WERI-Rb-1 (cell line): Measurements from ENCODE around the gene ADGRG1.

ENCODE experiments used
- DNase-seq: peaks from one replicate; pipeline ENCODE4 v3.0.0-alpha.2; 2020
- H3K27ac ChIP-seq: fragments of 250-450 bp; sonication (Bioruptor Pico); 2 replicates; pipeline ENCODE4 v1.5.1; 2020; ENCODE audit warnings: mild to moderate bottlenecking, moderate library complexity
- H3K27me3 ChIP-seq: fragments of 250-450 bp; sonication (Bioruptor Pico); 2 replicates; pipeline ENCODE4 v1.5.1; 2021; ENCODE audit warnings: mild to moderate bottlenecking, low read depth, moderate library complexity; ENCODE audit not compliant: insufficient read depth, severe bottlenecking
- H3K36me3 ChIP-seq: fragments of 250-450 bp; sonication (Bioruptor Pico); 2 replicates; pipeline ENCODE4 v1.5.1; 2020; ENCODE audit warnings: mild to moderate bottlenecking, moderate library complexity
- H3K4me3 ChIP-seq: 2 replicates; pipeline ENCODE4 v1.5.1; 2011; ENCODE audit warnings: low read depth, mild to moderate bottlenecking, control low read depth, low read length
- H3K9me3 ChIP-seq: fragments of 250-450 bp; sonication (Bioruptor Pico); 2 replicates; pipeline ENCODE4 v1.5.1; 2021; ENCODE audit warnings: mild to moderate bottlenecking, moderate library complexity; ENCODE audit not compliant: severe bottlenecking
- CTCF ChIP-seq: IDR thresholded peaks from 2 replicates; pipeline ENCODE4 v1.5.1; 2011; ENCODE audit warnings: low read depth, mild to moderate bottlenecking, control low read depth, inconsistent platforms, low read length

ADGRG1 gene

GRCh38 chr16:57649443-57649751 lies 21.0 kb downstream of the ADGRG1 start:
- Histone ChIP-seq H3K36me3 (no peaks in the 10 kb centered on the region), H3K4me3 (no peak overlapping the region), H3K9me3 (no peaks in the 10 kb centered on the region), H3K27me3 (no peaks in the 10 kb centered on the region), H3K27ac (no peak overlapping the region)
- no peak for TF ChIP-seq CTCF
- no peak for DNase-seq

- TF ChIP-seq CTCF, result no peak
- Histone ChIP-seq H3K4me3 (no peak overlapping the region), H3K9me3 (no peaks in the 10 kb centered on the region), H3K27ac (no peak overlapping the region), H3K27me3 (no peaks in the 10 kb centered on the region), H3K36me3 (no peaks in the 10 kb centered on the region)
- DNase-seq, result no peak
Observed at GRCh38 chr16:57649846-57650245, 21.4 kb downstream of the ADGRG1 start.

GRCh38 chr16:57651344-57652333 lies 23.2 kb downstream of the ADGRG1 start:
- Histone ChIP-seq H3K36me3 (no peaks in the 10 kb centered on the region), H3K27me3 (no peaks in the 10 kb centered on the region), H3K27ac (no peak overlapping the region), H3K4me3 (no peak overlapping the region), H3K9me3 (no peaks in the 10 kb centered on the region)
- peak; percentile 15; the same call in 1 of the 2 replicates for TF ChIP-seq CTCF
- DNase-seq, result peak; percentile 54

- H3K27ac ChIP-seq, result peak overlapping the region; percentile 80
- H3K4me3 ChIP-seq, result no peak overlapping the region
- H3K9me3 ChIP-seq, result no peaks in the 10 kb centered on the region
- no peaks in the 10 kb centered on the region for H3K36me3 ChIP-seq
- no peaks in the 10 kb centered on the region for H3K27me3 ChIP-seq
- TF ChIP-seq CTCF, result no peak
- DNase-seq, result no peak
Observed at GRCh38 chr16:57652695-57653471, 24.5 kb downstream of the ADGRG1 start.

- no peaks in the 10 kb centered on the region for H3K9me3 ChIP-seq
- no peak overlapping the region for H3K4me3 ChIP-seq
- peak overlapping the region; percentile 80 for H3K27ac ChIP-seq
- no peak for TF ChIP-seq CTCF
- H3K36me3 ChIP-seq, result no peaks in the 10 kb centered on the region
- H3K27me3 ChIP-seq, result no peaks in the 10 kb centered on the region
- peak; percentile 88 for DNase-seq
Observed at GRCh38 chr16:57653936-57654335, 25.5 kb downstream of the ADGRG1 start.
